AML-193 (cell line): ENCODE data around the gene RUFY1.
"Not testable (repeated sequence)": the region's sequence is repeated elsewhere in the genome, so short reads cannot be mapped to it uniquely, and the experiment has no call there.

Source experiments
- DNase-seq, 2 experiments: peaks; one replicate each; lab custom pipeline; 2025; lab: John Stamatoyannopoulos, UW

RUFY1 gene

DNA sequence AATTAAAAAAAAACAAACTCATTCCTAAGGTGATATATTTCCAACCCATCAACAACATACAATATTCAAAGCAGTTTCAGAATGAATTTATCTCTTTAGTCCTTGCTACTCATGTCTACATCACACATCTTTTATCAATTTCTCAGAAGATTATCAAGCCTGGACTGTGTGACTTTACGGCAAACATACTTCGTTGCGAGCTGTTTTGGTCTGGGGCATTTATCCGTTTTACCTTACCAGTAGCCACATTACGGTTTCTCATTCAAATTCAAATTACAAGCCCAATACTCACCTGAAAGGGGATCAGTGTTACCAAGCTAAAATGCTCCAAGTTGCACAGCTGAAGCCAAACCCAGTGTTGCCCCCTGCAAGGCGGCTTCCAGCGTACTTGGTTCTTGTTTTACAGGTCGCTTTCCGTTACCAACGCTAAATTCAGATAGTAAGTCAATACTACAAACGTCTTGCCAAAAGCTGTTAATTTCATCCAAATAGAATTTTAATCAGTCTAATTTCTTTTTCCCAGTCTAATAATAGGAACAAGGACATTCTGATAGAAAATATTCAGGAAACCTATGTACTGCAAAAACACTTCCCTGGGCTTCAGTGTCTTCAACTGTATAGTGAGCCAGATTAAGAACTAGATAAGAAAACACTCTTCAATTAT lies 71.3 kb downstream of the RUFY1 start:
- DNase-seq: no peak

DNA sequence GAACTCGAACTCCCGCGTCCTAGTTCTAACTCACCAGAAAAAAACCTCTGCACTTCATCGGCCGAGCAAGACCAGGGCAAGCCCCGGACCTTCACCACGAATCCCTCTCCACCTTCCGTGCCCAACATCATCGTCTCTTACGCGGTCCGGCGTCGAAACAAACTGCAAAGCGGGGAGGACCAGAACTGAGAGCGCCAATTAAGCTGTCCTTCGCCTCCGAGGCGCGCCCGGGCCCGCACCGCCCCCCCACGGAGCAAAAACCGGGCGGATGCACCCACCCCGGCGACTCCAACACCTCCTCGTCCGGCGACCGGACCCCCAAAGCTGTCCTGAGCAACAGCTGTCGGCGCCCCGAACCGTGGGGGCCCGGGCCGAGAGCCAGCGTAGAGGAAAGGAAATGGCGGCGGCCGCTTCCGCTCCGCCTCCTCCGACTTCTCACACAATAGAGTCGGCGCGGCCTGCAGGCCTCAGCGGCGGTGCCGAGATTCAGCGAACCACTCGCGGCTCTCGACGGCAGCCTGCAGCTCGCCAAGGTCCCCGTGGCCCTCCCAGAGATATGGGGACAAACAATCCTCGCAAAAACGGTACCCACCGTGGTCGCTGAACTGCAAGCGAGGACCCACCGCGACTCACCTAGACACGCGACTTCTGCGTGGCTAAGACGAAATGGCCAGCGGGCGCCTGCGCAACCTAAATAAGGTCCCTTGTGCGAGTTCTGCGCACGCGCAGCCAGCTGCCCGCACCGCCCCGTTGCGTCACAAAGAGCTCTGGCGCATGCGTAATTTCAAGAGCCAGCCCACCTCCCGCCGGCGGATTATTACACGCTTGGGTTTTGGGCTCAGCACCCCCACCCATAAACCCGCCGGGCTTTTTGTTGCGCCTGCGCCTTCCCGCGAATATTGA lies 72.9 kb downstream of the RUFY1 start, which contains the start of gene HNRNPH1:
HNRNPH1 (minus strand) TSS at position 669 of the 903 bp plus-strand sequence; CDS start at position 131, 538 bp downstream.
- peak; percentile 96 for DNase-seq

DNA sequence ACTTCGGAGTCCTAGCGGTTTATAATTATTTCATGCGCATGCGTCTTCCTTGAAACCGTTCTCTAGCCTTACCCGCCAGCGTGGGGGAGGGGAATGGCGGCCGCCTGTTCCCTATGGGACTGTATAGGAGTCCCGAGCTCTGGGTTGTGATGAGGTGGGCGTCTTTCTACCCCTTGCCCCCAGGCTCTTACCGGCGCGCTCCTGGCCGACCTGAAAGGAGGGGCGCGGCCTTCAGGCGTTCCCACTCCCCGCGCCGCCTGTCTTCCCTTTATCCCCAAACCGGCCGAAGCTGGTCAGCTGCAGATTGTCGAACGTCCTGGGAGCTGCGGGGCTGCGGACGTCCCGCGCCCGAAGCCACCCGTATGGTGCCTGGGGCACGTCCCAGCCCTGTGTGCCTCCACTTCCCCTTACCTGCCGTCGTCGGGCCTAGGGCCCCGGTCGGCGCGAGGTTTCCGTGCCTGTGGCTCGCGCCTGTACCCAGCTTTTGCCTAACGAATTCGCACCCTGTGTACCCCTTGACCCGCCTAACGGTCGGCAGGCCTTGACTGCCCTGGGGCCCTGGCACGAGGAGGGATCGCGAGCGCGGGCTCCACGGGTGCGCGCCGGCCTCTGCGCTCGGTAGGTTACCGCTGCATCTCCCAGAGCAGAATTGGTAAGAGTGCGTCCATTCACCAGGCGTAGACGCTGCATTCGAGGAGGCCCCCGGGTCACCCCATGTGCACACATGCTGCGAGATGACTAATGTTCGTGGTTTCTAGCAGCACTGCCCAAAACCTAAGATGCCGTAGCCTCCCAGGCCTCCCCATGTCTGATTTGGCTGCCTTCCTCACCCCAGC lies 73.8 kb downstream of the RUFY1 start:
- DNase-seq: peak; percentile 52 to 63

GRCh38 chr5:179624841-179625271 lies 74.5 kb downstream of the RUFY1 start:
- no peak for DNase-seq

DNA sequence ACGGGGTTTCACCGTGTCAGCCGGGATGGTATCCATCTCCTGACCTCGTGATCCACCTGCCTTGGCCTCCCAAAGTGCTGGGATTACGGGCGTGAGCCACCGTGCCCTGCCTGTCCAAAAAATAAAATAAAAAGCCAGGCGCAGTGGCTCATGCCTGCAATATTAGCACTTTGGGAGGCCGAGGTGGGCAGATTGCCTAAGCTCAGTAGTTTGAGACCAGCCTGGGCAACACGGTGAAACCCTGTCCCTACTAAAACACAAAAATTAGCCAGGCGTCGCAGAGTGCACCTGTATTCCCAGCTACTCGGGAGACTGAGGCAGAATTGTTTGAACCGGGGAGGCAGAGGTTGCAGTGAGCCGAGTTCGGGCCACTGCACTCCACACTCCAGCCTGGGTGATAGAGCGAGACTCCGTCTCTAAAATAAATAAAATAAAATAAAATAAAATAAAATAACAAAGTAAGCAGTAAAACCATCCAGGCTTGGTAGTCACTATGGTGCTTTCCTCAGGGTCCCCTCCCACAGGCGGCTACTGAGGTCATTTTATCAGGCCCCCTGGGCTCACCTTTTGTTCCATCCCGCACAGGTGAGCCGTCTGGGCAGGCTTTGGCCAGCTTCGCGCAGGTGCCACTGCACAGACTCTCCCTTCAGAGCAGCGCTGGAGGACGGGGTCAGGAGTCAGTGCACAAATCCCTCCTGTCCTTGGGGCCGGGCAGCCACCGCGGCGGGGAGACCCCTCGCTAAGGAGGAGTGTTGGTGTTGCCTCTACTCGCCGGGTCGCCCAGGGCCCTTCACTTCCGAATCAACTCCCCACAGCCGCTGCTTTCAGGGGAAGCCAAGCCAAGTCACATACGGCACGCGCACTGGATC lies 83.4 kb downstream of the RUFY1 start:
- not testable (repeated sequence) for DNase-seq

DNA sequence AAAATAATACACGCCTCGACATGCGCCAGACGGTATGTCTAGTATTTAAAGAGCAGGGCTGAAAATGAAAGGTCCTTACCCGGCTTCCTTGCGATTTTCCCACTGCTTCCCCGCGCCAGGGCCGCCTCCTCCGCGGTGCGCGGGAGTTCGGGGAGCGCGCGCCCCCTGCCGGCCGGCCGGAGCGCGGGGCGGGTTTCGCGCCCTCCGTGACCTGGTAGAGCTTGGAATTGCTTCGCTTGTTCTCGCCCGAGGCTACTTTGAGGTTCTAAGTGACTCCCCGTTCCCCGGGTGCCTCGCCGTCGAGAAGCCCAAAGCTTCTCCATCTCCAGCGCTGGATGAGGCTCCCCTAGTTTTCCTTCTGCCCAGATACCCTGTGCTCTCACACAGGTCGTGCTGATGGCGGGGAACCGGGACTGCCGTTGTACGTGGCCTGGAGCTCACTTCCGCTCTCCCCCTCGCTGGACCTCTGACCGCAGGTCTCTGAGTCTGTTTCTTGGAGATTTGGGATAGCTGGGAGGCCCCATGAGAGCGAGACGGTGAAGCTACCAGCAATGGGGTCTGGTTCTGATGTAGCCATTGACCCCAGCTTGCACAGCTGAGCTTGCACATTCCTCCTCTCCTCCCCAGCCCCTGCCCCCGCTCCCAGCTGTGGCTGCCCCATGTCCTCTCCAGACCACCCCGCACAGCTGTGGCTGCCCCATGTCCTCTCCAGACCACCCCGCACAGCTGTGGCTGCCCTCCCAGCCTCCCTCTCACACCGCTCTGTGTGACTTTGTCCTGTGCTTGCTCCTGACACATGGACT lies 84.2 kb downstream of the RUFY1 start:
- not testable (repeated sequence) for DNase-seq

GRCh38 chr5:179639296-179639695 lies 88.9 kb downstream of the RUFY1 start:
- DNase-seq: not testable (repeated sequence)

GRCh38 chr5:179641745-179642144 lies 91.4 kb downstream of the RUFY1 start:
- DNase-seq: not testable (repeated sequence)

- not testable (repeated sequence) for DNase-seq
Measured at GRCh38 chr5:179642626-179643025, 92.3 kb downstream of the RUFY1 start.

DNA sequence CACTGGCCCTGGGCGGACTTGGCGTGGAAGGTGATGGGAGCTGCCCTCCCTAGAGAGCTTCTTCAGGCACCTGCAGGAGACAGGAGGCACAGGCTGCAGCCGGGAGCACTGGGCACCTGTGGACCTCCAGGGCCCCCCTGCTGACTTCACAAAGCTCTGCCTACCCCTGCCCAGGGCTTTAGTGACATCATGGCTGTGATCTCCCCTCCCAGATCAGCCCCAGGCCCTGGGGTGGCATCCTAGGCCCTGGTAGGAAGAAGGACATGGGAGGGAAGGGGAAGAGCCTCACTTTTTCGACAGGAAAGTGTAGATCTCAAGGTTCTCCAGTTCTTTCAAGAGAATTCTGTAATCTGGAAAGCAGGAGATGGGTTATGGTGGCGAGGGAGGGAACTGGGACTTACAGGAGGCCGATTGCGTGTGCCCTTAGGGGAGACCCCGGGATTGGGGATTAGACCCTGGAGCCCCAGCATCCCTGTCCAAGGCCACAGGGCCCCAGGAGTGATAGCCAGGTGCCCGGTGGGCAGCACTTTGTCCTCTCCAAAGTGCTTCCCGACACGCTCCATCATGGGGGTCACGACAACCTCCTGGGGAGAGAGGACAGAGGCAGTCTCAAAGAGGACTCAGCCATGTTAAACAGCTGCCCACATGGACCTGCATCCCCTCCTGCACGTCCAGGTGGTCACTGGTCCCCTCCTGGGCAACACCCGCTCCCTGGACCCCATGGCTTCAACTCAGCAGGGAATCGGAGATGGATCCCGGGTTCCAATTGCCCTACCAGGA lies 93.0 kb downstream of the RUFY1 start:
- not testable (repeated sequence) for DNase-seq

GRCh38 chr5:179644766-179645165 lies 94.4 kb downstream of the RUFY1 start:
- not testable (repeated sequence) for DNase-seq

GRCh38 chr5:179648410-179648809 lies 98.1 kb downstream of the RUFY1 start:
- no peak for DNase-seq

DNA sequence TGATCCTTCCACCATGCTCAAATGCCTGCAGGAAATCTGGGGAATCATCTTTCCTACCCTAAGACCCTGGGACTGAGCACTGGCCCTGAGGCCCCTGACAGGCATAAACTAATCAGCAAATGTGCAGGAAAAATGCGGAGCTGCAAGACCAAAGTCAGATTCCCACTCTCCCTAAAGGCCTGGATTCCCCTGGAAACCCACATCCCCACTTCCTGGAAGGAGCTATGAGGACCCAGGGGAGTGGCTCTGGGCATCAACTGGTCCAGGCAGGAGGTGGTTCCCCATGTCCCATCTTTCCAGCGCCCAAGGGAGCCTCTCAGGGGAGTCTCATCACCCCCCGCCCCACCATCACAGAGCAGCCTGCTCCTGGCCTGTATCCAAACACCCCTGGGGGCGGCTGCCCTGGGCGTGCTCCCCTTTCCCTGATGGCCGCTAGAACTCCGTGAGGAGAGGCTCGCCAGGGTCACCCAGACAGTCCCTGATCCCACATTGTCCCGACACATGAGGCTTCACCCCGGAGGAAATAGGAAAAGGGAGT lies 98.9 kb downstream of the RUFY1 start:
- not testable (repeated sequence) for DNase-seq

GRCh38 chr5:179650245-179650644 lies 99.9 kb downstream of the RUFY1 start:
- not testable (repeated sequence) for DNase-seq

- peak in 1 of 2 experiments; percentile 3 for DNase-seq
Measured at GRCh38 chr5:179653135-179653534, 102.8 kb downstream of the RUFY1 start.

DNA sequence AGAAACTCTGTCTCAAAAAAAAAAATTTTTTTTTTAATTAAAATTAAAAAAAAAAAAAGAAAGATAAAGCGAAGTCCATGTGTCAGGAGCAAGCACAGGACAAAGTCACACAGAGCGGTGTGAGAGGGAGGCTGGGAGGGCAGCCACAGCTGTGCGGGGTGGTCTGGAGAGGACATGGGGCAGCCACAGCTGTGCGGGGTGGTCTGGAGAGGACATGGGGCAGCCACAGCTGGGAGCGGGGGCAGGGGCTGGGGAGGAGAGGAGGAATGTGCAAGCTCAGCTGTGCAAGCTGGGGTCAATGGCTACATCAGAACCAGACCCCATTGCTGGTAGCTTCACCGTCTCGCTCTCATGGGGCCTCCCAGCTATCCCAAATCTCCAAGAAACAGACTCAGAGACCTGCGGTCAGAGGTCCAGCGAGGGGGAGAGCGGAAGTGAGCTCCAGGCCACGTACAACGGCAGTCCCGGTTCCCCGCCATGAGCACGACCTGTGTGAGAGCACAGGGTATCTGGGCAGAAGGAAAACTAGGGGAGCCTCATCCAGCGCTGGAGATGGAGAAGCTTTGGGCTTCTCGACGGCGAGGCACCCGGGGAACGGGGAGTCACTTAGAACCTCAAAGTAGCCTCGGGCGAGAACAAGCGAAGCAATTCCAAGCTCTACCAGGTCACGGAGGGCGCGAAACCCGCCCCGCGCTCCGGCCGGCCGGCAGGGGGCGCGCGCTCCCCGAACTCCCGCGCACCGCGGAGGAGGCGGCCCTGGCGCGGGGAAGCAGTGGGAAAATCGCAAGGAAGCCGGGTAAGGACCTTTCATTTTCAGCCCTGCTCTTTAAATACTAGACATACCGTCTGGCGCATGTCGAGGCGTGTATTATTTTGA lies 107.2 kb downstream of the RUFY1 start:
- not testable (repeated sequence) for DNase-seq

DNA sequence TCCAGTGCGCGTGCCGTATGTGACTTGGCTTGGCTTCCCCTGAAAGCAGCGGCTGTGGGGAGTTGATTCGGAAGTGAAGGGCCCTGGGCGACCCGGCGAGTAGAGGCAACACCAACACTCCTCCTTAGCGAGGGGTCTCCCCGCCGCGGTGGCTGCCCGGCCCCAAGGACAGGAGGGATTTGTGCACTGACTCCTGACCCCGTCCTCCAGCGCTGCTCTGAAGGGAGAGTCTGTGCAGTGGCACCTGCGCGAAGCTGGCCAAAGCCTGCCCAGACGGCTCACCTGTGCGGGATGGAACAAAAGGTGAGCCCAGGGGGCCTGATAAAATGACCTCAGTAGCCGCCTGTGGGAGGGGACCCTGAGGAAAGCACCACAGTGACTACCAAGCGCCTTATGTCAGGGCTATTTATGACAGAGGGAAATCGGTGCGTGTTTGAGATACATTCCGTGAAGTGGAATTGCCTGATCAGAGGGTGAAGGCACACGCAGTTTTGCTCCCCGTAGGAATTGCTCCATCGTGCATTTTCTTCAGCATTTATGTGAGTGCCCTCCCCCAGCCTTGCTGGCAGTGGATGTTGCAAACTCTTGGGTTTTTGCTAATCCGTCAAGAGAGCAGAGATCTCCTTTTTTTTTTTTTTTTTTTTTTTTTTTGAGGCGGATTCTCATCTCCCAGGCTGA lies 108.0 kb downstream of the RUFY1 start:
- DNase-seq: peak; percentile 58 to 67
